ENCODE data around the gene EXOC3L4.

DNA sequence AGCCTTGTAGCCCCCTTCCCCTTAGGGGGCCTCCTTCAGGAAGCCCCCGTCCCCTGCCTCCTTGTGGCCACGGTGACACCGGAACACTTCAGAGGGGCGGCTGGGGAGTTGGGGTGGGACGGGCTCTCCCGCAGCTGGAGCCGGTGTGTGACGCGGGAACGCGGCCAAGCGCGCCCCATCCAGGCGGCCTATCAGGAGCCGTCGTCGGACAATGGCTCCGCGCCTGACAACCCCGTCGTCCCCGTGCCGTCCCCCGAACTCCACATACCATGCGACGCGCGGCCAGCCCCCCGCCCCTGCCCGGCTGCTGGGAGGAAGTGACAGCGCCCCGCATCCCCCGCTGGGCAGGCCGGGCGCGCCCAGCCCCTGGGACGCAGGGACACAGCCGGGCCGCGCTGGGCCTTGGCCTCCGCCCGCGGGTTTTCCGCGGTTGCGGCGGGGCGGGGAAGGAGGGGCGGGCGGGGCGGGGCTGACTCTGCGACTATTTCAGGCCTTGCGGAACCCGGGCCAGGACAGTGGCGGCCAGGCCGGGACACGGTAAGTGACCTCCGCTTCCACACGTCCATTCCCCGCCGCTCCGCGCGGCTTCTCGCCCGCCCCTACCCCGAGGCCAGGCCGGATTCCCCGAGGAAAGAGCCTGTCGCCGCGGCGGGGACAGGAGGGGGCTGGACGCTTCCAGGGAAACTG, 28.6 kb downstream of the EXOC3L4 start, which contains the start of gene TNFAIP2:
- TF ChIP-seq, protein P1, sequence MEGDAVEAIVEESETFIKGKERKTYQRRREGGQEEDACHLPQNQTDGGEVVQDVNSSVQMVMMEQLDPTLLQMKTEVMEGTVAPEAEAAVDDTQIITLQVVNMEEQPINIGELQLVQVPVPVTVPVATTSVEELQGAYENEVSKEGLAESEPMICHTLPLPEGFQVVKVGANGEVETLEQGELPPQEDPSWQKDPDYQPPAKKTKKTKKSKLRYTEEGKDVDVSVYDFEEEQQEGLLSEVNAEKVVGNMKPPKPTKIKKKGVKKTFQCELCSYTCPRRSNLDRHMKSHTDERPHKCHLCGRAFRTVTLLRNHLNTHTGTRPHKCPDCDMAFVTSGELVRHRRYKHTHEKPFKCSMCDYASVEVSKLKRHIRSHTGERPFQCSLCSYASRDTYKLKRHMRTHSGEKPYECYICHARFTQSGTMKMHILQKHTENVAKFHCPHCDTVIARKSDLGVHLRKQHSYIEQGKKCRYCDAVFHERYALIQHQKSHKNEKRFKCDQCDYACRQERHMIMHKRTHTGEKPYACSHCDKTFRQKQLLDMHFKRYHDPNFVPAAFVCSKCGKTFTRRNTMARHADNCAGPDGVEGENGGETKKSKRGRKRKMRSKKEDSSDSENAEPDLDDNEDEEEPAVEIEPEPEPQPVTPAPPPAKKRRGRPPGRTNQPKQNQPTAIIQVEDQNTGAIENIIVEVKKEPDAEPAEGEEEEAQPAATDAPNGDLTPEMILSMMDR (IDR thresholded peaks at IDR 0.05), result no peak
- no peak for TF ChIP-seq TP53 (CRISPR knock-in tag; IDR thresholded peaks at IDR 0.05)
